Measurements from ENCODE around the gene PBX1.

Gene PBX1

GRCh38 chr1:164562511-164562910 is 3.5 kb downstream of the PBX1 start:
- no peak for DNase-seq
- in situ Hi-C loops (cut with MboI; ENCODE audit: low pct_unique_long_range_greater_than_20kb, low sequenced_read_pairs), result no loop called here

GRCh38 chr1:164562947-164563520 is 4.0 kb downstream of the PBX1 start:
- in situ Hi-C loops (cut with MboI; ENCODE audit: low pct_unique_long_range_greater_than_20kb, low sequenced_read_pairs), result no loop called here
- no peak for DNase-seq

- in situ Hi-C loops (cut with MboI; ENCODE audit: low pct_unique_long_range_greater_than_20kb, low sequenced_read_pairs), result no loop called here
- DNase-seq, result no peak
Measured at GRCh38 chr1:164563721-164564360, 4.9 kb downstream of the PBX1 start.

GRCh38 chr1:164564378-164564777 is 5.4 kb downstream of the PBX1 start:
- in situ Hi-C loops (cut with MboI; ENCODE audit: low pct_unique_long_range_greater_than_20kb, low sequenced_read_pairs), result no loop called here
- DNase-seq, result no peak

GRCh38 chr1:164565357-164565756 is 6.4 kb downstream of the PBX1 start:
- in situ Hi-C loops (cut with MboI; ENCODE audit: low pct_unique_long_range_greater_than_20kb, low sequenced_read_pairs), result no loop called here
- no peak for DNase-seq

GRCh38 chr1:164567774-164568173 is 8.8 kb downstream of the PBX1 start:
- DNase-seq, result no peak
- in situ Hi-C loops (cut with MboI; ENCODE audit: low pct_unique_long_range_greater_than_20kb, low sequenced_read_pairs), result no loop called here

- DNase-seq, result no peak
- in situ Hi-C loops (cut with MboI; ENCODE audit: low pct_unique_long_range_greater_than_20kb, low sequenced_read_pairs), result no loop called here
Measured at GRCh38 chr1:164569241-164569640, 10.3 kb downstream of the PBX1 start.

- no peak for DNase-seq
- in situ Hi-C loops (cut with MboI; ENCODE audit: low pct_unique_long_range_greater_than_20kb, low sequenced_read_pairs), result no loop called here
Measured at GRCh38 chr1:164569866-164570265, 10.9 kb downstream of the PBX1 start.

- in situ Hi-C loops (cut with MboI; ENCODE audit: low pct_unique_long_range_greater_than_20kb, low sequenced_read_pairs), result no loop called here
Measured at GRCh38 chr1:164571333-164571732, 12.3 kb downstream of the PBX1 start.

GRCh38 chr1:164575356-164575886 is 16.4 kb downstream of the PBX1 start:
- in situ Hi-C loops (cut with MboI; ENCODE audit: low pct_unique_long_range_greater_than_20kb, low sequenced_read_pairs), result no loop called here
- DNase-seq, result no peak

More at GRCh38 chr1:164571333-164571732, 12.3 kb downstream of the PBX1 start:
- no peak for DNase-seq

GRCh38 chr1:164576291-164577271 is 17.6 kb downstream of the PBX1 start:
- in situ Hi-C loops (cut with MboI; ENCODE audit: low pct_unique_long_range_greater_than_20kb, low sequenced_read_pairs), result no loop called here
- DNase-seq, result no peak

- DNase-seq, result no peak
- in situ Hi-C loops (cut with MboI; ENCODE audit: low pct_unique_long_range_greater_than_20kb, low sequenced_read_pairs), result no loop called here
Measured at GRCh38 chr1:164577291-164577690, 18.3 kb downstream of the PBX1 start.

- no peak for DNase-seq
- in situ Hi-C loops (cut with MboI; ENCODE audit: low pct_unique_long_range_greater_than_20kb, low sequenced_read_pairs), result no loop called here
Measured at GRCh38 chr1:164578479-164579200, 19.7 kb downstream of the PBX1 start.

- DNase-seq, result no peak
- in situ Hi-C loops (cut with MboI; ENCODE audit: low pct_unique_long_range_greater_than_20kb, low sequenced_read_pairs), result no loop called here
Measured at GRCh38 chr1:164579381-164579780, 20.4 kb downstream of the PBX1 start.

GRCh38 chr1:164581762-164582161 is 22.8 kb downstream of the PBX1 start:
- no peak for DNase-seq
- in situ Hi-C loops (cut with MboI; ENCODE audit: low pct_unique_long_range_greater_than_20kb, low sequenced_read_pairs), result no loop called here

GRCh38 chr1:164583196-164583595 is 24.2 kb downstream of the PBX1 start:
- DNase-seq, result no peak
- in situ Hi-C loops (cut with MboI; ENCODE audit: low pct_unique_long_range_greater_than_20kb, low sequenced_read_pairs), result no loop called here

- in situ Hi-C loops (cut with MboI; ENCODE audit: low pct_unique_long_range_greater_than_20kb, low sequenced_read_pairs), result no loop called here
- DNase-seq, result no peak
Measured at GRCh38 chr1:164583835-164584539, 25.0 kb downstream of the PBX1 start.

- no peak for DNase-seq
- in situ Hi-C loops (cut with MboI; ENCODE audit: low pct_unique_long_range_greater_than_20kb, low sequenced_read_pairs), result no loop called here
Measured at GRCh38 chr1:164586591-164586990, 27.6 kb downstream of the PBX1 start.

Data from KBM-7 (cell line).